Colon (tissue), 2 donors: ENCODE results near the gene USP11.
"Not testable (repeated sequence)": the region's sequence is repeated elsewhere in the genome, so short reads cannot be mapped to it uniquely, and the experiment has no call there.

Source experiments
- FAIRE-seq: peaks from 2 replicates; lab custom pipeline; 2012; peaks lifted over from hg19 to GRCh38; lab: Jason Lieb, UNC
- donor health status: control.
- donor health status: control.

USP11 gene

DNA sequence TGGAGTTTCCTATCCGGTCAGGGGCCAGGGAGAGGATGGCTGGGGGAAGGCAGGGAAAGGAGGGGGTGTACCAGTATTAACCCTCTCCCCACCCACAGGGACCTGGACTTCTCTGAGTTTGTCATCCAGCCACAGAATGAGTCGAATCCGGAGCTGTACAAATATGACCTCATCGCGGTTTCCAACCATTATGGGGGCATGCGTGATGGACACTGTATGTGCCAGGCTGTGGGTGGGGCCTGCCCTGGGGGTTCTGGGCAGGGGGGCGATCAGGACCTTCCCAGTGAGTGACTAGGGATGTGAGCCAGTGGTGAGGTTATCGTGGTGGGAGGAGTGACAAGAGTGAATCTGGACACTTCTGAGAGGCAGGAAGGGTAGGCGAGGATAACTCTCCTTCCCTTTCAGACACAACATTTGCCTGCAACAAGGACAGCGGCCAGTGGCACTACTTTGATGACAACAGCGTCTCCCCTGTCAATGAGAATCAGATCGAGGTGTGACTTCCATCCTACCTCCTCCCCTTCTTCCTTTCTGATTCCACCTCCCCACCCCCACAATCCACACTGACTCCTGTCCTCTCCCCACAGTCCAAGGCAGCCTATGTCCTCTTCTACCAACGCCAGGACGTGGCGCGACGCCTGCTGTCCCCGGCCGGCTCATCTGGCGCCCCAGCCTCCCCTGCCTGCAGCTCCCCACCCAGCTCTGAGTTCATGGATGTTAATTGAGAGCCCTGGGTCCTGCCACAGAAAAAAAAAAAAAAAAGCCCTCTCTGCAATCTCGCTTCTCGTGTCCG, 14.6 kb downstream of the USP11 start:
- no peak for FAIRE-seq

DNA sequence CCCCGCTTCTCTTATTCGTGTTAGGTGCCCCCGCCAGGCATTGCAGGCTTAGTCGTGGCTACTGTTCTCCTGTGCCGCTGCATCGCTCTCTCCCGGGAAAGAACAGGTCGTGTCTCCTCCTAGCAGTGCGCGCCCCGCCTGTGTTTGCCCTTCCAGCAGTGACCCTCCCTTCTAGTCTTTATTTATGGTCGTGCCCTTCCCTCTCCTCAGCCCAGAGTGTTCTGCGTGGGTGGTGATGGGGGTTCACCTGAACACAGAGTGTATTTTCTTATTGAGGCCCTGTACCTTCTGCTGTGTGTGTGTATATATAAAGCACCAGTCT, 15.2 kb downstream of the USP11 start:
- FAIRE-seq: no peak

DNA sequence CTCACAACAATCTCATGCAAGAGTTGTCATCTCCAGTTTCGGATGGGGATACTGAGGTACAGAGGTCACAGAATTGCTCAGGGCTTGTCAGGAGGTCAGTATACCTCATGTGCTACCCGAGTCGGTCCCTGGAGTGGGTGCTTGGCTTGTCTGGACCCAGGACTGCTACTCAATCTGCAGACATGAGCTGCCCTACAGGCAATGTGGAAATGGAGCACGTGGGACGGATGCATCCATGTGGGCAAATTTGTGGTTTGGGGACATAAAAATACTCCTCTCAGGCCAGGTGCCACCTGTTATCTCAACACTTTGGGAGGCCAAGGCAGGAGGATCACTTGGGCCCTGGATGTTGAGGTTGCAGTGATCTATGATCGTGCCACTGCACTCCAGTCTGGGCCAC, 15.8 kb downstream of the USP11 start:
- no peak for FAIRE-seq

DNA sequence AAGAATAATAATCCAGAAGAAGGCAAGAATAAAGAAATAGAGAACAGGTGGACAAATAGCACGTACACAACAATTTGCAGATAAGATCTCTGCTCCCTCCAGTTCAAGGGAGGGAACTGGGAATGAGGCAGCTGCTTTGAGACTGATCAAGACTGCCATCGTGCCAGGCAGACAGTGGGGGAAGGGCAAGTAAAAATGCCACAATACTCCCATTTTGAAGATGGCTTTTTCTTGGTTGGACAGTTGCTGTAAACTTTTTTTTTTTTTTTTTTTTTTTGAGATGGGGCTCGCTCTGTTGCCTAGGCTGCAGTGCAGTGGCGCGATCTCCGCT, 17.2 kb downstream of the USP11 start:
- no peak for FAIRE-seq

DNA sequence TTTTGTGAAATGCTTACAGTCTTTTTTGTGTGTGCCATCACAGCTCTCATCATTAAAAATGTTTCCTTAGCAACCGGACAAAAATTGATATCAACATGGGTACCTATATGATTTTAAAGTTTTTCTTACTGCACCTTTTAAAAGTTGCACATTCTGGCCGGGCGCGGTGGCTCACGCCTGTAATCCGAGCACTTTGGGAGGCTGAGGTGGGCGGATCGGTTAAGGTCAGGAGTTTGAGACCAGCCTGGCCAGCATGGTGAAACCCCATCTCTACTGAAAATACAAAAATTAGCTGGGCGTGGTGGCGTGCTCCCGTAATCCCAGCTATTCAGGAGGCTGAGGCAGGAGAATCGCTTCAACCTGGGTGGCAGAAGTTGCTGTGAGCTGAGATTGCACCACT, 24.8 kb downstream of the USP11 start:
- not testable (repeated sequence) for FAIRE-seq

DNA sequence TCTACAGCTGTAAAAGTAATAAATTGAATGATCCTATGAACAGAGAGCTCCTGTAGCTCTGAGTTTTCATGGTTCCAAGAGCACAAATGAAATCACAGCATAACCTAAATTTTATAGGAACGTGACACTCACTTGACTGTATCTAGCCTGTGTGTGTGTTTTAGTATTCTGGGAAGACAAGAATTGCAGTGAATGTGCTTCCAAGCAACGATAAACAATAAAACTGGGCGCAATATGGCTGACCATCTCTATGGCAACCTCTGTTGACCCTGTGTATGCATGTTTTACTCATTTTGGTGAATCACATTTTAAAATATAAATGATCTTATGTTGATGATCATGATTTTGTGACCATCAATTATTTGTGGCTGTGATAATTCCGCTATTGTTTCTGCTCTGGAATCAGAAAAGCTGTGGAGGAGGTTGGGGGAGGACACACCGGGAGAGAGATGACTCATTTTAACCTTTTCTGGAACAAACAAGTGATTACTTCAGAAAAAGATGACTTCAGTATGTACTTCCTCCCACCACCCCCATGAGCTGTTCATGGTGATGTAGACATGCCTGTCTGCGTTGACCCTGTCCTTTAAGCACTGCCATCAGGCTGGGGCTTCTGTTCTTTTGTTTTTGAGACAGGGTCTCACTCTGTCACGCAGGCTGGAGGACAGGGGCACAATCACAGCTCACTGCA, 31.8 kb downstream of the USP11 start:
- FAIRE-seq: no peak

DNA sequence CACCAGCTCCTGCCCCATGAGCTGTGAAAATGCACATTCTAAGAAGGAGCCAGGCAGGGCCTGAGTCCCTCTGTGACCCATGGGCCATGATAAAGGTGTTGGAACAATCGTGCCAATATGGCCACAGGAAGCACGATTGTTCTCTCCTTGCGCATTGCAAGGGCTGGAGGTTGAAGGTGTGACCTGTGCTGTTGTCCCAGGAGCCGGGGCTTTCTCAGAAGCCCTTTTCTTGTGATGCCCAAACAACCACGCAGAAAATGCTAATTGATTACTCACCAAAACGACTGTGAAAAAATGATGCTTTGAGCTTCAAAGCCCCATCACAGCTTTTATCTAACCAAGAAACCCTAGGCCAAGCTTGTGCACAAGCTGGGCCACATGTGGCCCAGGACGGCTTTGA, 33.8 kb downstream of the USP11 start:
- no peak for FAIRE-seq

DNA sequence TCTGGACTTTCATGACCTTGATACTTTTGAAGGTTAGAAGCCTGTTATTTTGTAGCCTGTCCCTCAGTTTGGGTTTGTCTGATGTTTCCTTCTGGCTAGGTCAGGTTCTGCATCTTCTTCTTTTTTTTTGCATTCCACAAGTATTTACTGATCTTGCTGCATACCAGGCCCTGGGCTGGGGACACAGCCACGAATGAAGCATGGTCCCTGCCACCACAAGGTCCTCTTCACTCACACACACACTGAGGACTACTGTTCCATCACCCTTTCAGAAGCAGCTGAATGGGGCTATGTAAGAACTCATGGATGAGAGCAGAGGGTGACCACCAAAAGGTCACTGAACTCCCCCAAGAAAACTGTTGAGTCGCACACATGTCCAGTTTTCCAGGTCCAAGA, 39.2 kb downstream of the USP11 start:
- no peak for FAIRE-seq

DNA sequence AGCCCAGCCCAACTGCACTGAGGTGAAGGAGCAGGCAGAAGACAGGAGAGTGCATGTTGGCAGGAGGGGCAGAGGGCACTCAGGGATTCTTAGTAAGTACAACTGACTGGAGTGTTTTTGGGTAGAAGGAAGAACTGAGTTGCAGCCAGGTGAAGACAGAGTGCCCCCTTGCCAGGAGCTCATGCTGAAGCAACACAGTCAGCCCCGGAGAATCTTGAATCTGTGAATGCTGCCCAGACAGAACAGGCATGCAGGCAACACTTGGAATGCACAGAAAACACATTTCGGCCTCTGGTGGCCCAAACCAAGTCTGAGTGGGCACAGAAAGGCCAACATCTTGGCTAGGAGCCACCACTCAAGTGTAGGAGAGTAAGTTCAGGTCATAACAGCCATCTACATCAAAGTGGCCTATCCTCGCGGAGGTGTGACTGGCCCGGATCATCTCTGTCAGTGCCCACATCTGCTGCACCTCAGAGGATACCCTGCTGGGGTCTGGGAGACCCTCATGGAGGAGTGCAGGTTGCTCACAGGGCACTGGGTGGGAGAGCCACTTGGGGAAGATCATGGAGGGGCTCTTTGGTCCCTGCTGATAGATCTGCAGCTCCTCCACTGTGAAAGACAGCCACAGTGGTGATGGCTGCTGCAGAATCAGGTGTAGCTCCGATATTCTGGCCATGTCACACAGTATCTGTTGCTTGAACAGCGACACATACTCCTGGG, 40.4 kb downstream of the USP11 start:
- FAIRE-seq: no peak

DNA sequence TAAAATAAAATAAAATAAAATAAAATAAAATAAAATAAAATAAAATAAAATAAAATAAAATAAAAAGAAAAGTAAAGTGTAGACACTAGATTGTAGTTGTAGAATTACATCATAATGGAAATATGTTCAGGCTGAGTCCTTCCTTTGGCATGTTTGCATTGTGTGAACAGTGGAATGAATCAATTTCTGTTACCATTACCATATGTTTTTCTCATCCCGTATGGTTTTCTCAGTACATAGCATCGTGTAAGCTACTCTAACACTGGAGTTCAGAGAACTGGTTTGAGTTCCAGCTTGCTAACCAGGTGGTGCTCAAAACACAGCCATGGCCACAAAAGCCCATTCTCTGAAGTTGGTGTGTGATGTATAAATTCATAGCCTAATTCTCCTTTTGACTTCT, 45.9 kb downstream of the USP11 start:
- FAIRE-seq: no peak

DNA sequence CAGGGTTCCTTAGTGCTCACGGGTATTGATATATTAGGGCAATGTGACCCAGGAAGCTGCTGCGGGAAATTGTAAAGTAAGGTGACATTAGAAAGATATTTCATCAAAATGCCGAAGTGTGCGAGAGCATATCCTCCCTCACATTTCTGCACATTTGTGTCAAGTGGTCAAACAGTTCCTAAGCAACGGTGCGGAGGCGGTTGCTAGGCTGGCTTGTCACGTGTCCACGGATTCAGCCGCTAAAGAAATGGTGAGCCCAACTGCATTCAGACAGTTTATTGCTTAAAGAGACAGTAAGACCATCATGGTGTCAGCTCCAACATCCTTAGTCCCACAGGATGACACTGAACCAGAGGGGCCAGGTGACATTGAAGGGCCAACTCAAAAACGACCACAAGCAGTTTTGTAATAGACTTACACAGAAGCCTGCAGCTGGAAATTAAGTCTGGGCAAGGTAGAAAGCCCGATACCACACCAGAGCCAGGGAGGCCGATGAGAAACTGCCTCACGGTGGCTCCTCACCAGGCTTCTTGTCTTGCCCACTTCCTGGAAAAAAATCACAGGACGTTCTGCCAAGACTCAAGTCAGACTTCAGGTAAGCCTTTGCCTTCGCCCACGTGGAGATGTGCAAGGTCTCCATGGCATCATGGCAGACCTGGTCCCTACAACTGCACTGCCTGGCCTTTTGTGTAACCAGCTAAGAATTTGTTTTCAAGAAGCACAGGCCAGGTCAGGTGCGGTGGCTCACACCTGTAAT, 50.4 kb downstream of the USP11 start:
- FAIRE-seq: no peak

DNA sequence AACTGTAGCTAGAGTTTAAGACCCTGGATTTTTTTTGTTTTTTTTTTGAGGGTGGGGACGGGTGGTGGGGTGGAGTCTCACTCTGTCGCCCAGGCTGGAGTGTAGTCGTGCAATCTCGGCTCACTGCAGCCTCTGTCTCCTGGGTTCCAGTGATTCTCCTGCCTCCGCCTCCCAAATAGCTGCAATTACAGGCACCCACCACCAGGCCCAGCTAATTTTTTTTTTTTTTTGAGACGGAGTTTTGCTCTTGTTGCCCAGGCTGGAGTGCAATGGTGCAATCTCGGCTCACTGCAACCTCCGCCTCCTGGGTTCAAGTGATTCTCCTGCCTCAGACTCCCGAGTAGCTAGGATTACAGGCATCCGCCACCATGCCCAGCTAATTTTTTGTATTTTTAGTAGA, 51.8 kb downstream of the USP11 start:
- not testable (repeated sequence) for FAIRE-seq

DNA sequence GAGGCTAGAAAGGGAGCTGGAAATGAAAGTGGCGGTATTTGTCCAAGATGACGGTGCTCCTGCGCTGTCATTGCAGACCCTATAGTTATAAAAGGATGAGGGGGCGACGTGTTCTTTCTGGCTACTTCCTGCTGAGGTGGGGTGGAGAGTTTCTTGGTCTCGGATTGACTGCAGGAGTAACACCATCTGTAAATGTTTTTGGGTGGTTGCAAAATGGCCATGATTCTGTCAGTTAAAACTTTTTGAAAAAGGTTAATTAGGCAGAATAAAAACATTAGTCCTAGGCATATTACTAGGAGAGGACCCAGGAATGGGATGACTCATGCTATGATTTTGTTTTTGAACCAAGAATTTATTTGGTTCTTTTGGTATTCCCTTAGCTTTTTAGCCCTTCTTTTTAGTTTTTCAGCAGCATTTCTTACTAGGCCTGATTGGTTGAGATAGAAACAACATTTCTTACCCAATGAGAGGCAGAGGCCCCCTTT, 53.1 kb downstream of the USP11 start:
- no peak for FAIRE-seq

DNA sequence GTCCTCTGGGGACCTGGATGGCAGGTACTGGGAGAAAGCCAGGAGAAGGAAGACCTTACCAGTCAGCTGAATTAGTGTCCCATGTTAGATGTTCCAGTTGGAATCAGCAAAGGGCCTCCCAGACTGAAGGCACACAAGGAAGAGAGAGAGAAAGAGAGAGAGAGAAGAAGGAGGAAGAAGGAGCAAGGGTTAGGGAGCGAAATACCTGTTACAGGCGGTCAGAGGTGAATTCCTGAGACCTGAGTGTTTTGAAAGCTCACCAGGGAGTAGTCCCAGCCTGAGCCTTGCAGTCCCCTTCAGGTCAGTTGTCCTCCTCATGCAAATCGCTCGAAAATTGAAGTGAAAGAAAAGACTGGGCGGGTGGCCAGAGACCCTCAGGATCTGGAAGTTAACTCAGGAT, 60.3 kb downstream of the USP11 start:
- FAIRE-seq: no peak

DNA sequence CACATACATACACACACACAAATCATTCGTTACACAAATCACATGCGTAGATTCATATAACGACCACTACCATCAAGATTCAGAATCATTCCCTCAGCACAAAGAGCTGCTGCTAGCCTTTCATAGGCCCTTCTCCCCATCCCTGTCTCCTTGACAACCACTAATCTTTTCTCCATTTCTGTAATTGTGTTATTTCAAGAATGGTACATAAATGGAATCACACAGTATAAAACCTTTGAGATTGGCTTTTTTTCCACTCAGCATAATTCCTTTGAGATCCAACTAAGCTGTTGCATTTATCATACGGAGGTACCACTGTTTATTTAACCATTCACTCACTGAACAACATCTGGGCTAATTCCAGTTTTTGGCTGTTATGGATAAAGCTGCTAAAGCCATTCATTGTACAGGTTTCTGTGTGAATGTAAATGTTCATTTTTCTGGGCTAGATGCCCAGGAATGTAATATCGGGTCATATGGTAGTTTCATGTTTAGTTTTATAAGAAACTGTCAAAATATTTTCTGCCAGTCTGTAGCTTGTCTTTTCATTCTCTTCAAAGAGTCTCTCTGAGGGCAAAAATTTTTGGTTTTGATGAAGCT, 64.1 kb downstream of the USP11 start:
- no peak for FAIRE-seq

DNA sequence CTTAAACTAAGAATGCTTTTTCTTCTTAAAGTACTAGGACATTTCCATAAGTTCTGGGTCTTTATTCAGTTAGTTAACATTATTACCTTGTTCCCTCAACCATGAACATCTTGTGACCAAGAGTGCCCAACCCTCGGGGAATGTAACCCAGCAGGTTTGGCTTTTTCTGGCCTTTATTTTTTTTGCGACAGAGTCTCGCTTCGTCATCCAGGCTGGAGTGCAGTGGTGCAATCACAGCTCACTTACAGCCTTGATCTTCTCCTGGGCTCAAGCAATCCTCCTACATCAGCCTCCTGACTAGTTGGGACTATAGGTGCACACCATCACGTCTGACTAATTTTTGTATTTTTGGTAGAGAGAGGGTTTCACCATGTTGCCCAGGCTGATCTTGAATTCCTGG, 65.1 kb downstream of the USP11 start:
- no peak for FAIRE-seq
